Measurements from ENCODE around the gene GGT6. TPM values are rescaled to one million over a fixed set of nuclear protein-coding genes. Genes with fewer than 3 reads are reported as not detected.
"Not testable (repeated sequence)": the region's sequence is repeated elsewhere in the genome, so short reads cannot be mapped to it uniquely, and the experiment has no call there.

GGT6 gene
- total RNA-seq, 1 donor from 2014 or later, result not detected

DNA sequence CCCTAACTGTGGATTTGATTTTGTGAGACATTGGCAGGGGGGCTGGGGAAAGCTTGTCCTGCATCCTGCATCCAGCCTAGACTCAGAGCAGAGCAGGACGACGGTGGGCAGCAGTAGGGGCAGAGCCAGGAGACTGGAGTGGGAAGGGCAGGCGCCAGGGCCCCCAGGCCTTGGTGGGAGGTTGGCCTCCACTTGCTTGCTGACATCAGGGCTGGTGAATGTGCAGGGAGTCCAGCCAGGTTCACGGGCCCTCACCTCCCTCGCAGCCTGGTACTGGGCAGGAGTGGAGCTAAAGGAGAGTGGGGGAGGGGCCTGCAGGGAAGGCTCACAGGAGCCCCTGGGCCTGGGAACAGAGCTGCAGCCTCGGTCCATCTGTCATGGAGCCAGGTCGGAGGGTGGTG is 21.7 kb upstream of the GGT6 start:
- H3K27ac Mint-ChIP-seq (ENCODE audit: unreplicated experiment), result no peak overlapping the region
- no peaks in the 10 kb centered on the region for H3K9me3 ChIP-seq (ENCODE audit: insufficient read depth, low read depth, low read length)

DNA sequence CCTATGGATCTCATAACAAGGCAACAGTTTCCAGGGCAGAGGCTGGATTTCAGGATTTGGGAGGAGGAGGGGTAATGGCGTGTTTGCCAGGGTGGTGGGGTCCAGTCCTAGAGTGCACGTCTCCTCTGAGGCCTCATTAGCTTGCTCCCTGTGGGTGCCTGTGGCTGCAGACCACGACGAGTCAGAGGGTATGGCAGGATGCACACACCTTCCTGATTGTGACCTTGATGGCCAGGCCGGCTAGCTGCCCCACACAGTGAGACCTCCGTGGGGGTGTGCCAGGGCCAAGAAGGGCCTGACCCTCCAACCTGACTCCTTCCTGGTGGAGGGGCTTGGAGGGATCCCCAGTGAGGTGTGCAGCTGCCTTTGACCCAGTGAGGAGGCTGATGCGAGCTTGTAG is 19.9 kb upstream of the GGT6 start:
- Histone ChIP-seq H3K4me1 (ENCODE audit: insufficient read depth, low read length) (peaks cover 2% of the 10 kb centered on the region), H3K4me3 (ENCODE audit: insufficient read depth, low read depth, low read length) (no peak overlapping the region), H4K20me1 (ENCODE audit: insufficient read depth, low read length) (no peaks in the 10 kb centered on the region), H2AFZ (ENCODE audit: low read depth, low read length) (no peak overlapping the region), H3K79me2 (ENCODE audit: insufficient read depth, low read length) (no peaks in the 10 kb centered on the region), H3K36me3 (ENCODE audit: insufficient read depth, low read length) (no peaks in the 10 kb centered on the region), H3K4me2 (ENCODE audit: low read length) (no peak overlapping the region), H3K27ac (ENCODE audit: low read depth, low read length) (no peak overlapping the region), H3K9ac (ENCODE audit: low read length) (no peak overlapping the region), H3K27me3 (ENCODE audit: insufficient read depth, low read length) (peaks cover 22% of the 10 kb centered on the region), H3K9me3 (ENCODE audit: insufficient read depth, low read depth, low read length) (no peaks in the 10 kb centered on the region)
- FAIRE-seq (no peak), DNase-seq (ENCODE audit: low read depth) (no peak)
- TF ChIP-seq EZH2 (IDR thresholded peaks at IDR 0.05; ENCODE audit: insufficient read depth, low read length), result no peak
- Mint-ChIP-seq H3K27ac (ENCODE audit: unreplicated experiment) (no peak overlapping the region), H3K9me3 (ENCODE audit: unreplicated experiment) (no peaks in the 10 kb centered on the region), H3K4me3 (ENCODE audit: unreplicated experiment) (no peak overlapping the region), H3K4me1 (ENCODE audit: low read depth, unreplicated experiment) (peaks cover 8% of the 10 kb centered on the region), H3K36me3 (ENCODE audit: low read depth, unreplicated experiment) (no peaks in the 10 kb centered on the region), H3K27me3 (ENCODE audit: low read depth, unreplicated experiment) (peaks cover 43% of the 10 kb centered on the region)

More for the DNA sequence above, 21.7 kb upstream of the GGT6 start:
- no peak overlapping the region for H3K27ac ChIP-seq (ENCODE audit: low read depth, low read length)
- DNase-seq (ENCODE audit: low read depth) (no peak), FAIRE-seq (no peak)
- H3K27me3 ChIP-seq (ENCODE audit: insufficient read depth, low read length), result peaks cover 40% of the 10 kb centered on the region
- H3K4me3 ChIP-seq (ENCODE audit: insufficient read depth, low read depth, low read length), result no peak overlapping the region
- H2AFZ ChIP-seq (ENCODE audit: low read depth, low read length), result no peak overlapping the region
- H3K36me3 ChIP-seq (ENCODE audit: insufficient read depth, low read length), result no peaks in the 10 kb centered on the region
- H4K20me1 ChIP-seq (ENCODE audit: insufficient read depth, low read length), result no peaks in the 10 kb centered on the region
- Mint-ChIP-seq H3K4me3 (ENCODE audit: unreplicated experiment) (no peak overlapping the region), H3K27me3 (ENCODE audit: low read depth, unreplicated experiment) (peaks cover 53% of the 10 kb centered on the region), H3K36me3 (ENCODE audit: low read depth, unreplicated experiment) (no peaks in the 10 kb centered on the region), H3K9me3 (ENCODE audit: unreplicated experiment) (peaks cover 3% of the 10 kb centered on the region), H3K4me1 (ENCODE audit: low read depth, unreplicated experiment) (peaks cover 2% of the 10 kb centered on the region)
- H3K4me2 ChIP-seq (ENCODE audit: low read length), result no peak overlapping the region
- no peak for TF ChIP-seq EZH2 (IDR thresholded peaks at IDR 0.05; ENCODE audit: insufficient read depth, low read length)
- TF ChIP-seq, protein P1, sequence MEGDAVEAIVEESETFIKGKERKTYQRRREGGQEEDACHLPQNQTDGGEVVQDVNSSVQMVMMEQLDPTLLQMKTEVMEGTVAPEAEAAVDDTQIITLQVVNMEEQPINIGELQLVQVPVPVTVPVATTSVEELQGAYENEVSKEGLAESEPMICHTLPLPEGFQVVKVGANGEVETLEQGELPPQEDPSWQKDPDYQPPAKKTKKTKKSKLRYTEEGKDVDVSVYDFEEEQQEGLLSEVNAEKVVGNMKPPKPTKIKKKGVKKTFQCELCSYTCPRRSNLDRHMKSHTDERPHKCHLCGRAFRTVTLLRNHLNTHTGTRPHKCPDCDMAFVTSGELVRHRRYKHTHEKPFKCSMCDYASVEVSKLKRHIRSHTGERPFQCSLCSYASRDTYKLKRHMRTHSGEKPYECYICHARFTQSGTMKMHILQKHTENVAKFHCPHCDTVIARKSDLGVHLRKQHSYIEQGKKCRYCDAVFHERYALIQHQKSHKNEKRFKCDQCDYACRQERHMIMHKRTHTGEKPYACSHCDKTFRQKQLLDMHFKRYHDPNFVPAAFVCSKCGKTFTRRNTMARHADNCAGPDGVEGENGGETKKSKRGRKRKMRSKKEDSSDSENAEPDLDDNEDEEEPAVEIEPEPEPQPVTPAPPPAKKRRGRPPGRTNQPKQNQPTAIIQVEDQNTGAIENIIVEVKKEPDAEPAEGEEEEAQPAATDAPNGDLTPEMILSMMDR (IDR thresholded peaks at IDR 0.05; ENCODE audit: insufficient read depth, low read depth, low read length), result no peak
- no peaks in the 10 kb centered on the region for H3K79me2 ChIP-seq (ENCODE audit: insufficient read depth, low read length)
- H3K4me1 ChIP-seq (ENCODE audit: insufficient read depth, low read length), result peaks cover 2% of the 10 kb centered on the region
- no peak overlapping the region for H3K9ac ChIP-seq (ENCODE audit: low read length)

DNA sequence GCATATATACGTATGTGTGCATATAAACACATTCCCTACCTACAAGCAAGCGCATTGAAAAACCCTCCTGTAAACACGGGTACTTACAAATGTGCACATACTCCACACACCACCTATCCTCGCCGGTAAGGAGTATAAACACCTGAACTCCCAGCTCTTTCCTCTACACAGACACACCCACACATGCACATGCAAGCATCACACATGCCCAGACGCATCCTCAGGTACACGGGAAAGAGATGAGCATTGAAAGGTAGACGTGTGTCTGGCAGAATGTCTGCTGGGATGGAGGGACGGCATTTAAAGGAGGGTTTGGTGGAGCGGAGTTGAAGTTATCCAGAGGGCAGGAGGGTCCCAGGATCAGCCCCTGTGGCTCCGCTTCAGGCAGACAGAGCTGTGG is 19.3 kb upstream of the GGT6 start:
- no peaks in the 10 kb centered on the region for H3K9me3 ChIP-seq (ENCODE audit: insufficient read depth, low read depth, low read length)
- H3K9ac ChIP-seq (ENCODE audit: low read length), result no peak overlapping the region
- FAIRE-seq, result no peak
- Mint-ChIP-seq H3K36me3 (ENCODE audit: low read depth, unreplicated experiment) (no peaks in the 10 kb centered on the region), H3K27ac (ENCODE audit: unreplicated experiment) (no peak overlapping the region), H3K9me3 (ENCODE audit: unreplicated experiment) (no peaks in the 10 kb centered on the region), H3K4me3 (ENCODE audit: unreplicated experiment) (no peak overlapping the region), H3K4me1 (ENCODE audit: low read depth, unreplicated experiment) (peaks cover 8% of the 10 kb centered on the region), H3K27me3 (ENCODE audit: low read depth, unreplicated experiment) (peaks cover 40% of the 10 kb centered on the region)
- TF ChIP-seq, protein P1 (IDR thresholded peaks at IDR 0.05; ENCODE audit: insufficient read depth, low read depth, low read length), result no peak
- TF ChIP-seq EZH2 (IDR thresholded peaks at IDR 0.05; ENCODE audit: insufficient read depth, low read length), result no peak
- no peak overlapping the region for H3K4me3 ChIP-seq (ENCODE audit: insufficient read depth, low read depth, low read length)
- no peak for DNase-seq (ENCODE audit: low read depth)
- H3K27me3 ChIP-seq (ENCODE audit: insufficient read depth, low read length), result peaks cover 19% of the 10 kb centered on the region
- no peaks in the 10 kb centered on the region for H3K79me2 ChIP-seq (ENCODE audit: insufficient read depth, low read length)
- H3K4me1 ChIP-seq (ENCODE audit: insufficient read depth, low read length), result peaks cover 2% of the 10 kb centered on the region
- no peak overlapping the region for H3K27ac ChIP-seq (ENCODE audit: low read depth, low read length)
- H2AFZ ChIP-seq (ENCODE audit: low read depth, low read length), result no peak overlapping the region
- H4K20me1 ChIP-seq (ENCODE audit: insufficient read depth, low read length), result no peaks in the 10 kb centered on the region
- no peaks in the 10 kb centered on the region for H3K36me3 ChIP-seq (ENCODE audit: insufficient read depth, low read length)
- H3K4me2 ChIP-seq (ENCODE audit: low read length), result no peak overlapping the region

DNA sequence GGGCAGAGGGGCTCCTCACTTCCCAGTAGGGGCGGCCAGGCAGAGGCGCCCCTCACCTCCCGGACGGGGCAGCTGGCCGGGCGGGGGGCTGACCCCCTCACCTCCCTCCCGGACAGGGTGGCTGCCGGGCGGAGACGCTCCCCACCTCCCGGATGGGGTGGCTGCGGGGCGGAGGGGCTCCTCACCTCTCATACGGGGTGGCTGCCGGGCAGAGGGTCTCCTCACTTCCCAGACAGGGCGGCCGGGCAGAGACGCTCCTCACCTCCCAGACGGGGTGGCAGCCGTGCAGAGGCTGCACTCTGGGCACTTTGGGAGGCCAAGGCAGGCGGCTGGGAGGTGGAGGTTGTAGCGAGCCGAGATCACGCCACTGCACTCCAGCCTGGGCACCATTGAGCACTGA is 18.0 kb upstream of the GGT6 start:
- H3K4me1 ChIP-seq (ENCODE audit: insufficient read depth, low read length); H3K27ac ChIP-seq (ENCODE audit: low read depth, low read length); H3K79me2 ChIP-seq (ENCODE audit: insufficient read depth, low read length); H3K27ac Mint-ChIP-seq (ENCODE audit: unreplicated experiment); H3K4me3 Mint-ChIP-seq (ENCODE audit: unreplicated experiment); H3K4me3 ChIP-seq (ENCODE audit: insufficient read depth, low read depth, low read length); H3K9me3 ChIP-seq (ENCODE audit: insufficient read depth, low read depth, low read length); FAIRE-seq; H3K4me2 ChIP-seq (ENCODE audit: low read length); DNase-seq (ENCODE audit: low read depth); H4K20me1 ChIP-seq (ENCODE audit: insufficient read depth, low read length); H3K36me3 Mint-ChIP-seq (ENCODE audit: low read depth, unreplicated experiment); H2AFZ ChIP-seq (ENCODE audit: low read depth, low read length); H3K9ac ChIP-seq (ENCODE audit: low read length); H3K9me3 Mint-ChIP-seq (ENCODE audit: unreplicated experiment); H3K36me3 ChIP-seq (ENCODE audit: insufficient read depth, low read length); H3K4me1 Mint-ChIP-seq (ENCODE audit: low read depth, unreplicated experiment): not testable (repeated sequence)
- H3K27me3 Mint-ChIP-seq (ENCODE audit: low read depth, unreplicated experiment), result peaks cover 34% of the 10 kb centered on the region
- H3K27me3 ChIP-seq (ENCODE audit: insufficient read depth, low read length), result peaks cover 11% of the 10 kb centered on the region

Data from astrocyte (in vitro differentiated cells and primary cell).